Suprapubic skin (tissue), 4 donors: ENCODE data around the gene ATOH8. TPM values are rescaled to one million over a fixed set of nuclear protein-coding genes. Genes with fewer than 3 reads are reported as not detected.
"Not testable (repeated sequence)": the region's sequence is repeated elsewhere in the genome, so short reads cannot be mapped to it uniquely, and the experiment has no call there.

ENCODE experiments used
- DNase-seq, 2 donors: peaks; one replicate each; pipeline ENCODE4 v3.0.0-alpha.2; 2019; ENCODE audit warnings: low spot score in 2 of 2
- H3K27ac ChIP-seq: fragments of 200-600 bp; sonication (generic); one replicate; pipeline ENCODE4 v1.5.1; 2019
- H3K27me3 ChIP-seq: fragments of 200-600 bp; sonication (generic); one replicate; pipeline ENCODE4 v1.5.1; 2019
- H3K36me3 ChIP-seq: fragments of 200-600 bp; sonication (generic); one replicate; pipeline ENCODE4 v1.5.1; 2019
- H3K4me1 ChIP-seq: fragments of 200-600 bp; sonication (generic); one replicate; pipeline ENCODE4 v1.5.1; 2019
- H3K4me3 ChIP-seq: fragments of 200-600 bp; sonication (generic); one replicate; pipeline ENCODE4 v1.5.1; 2019; ENCODE audit warnings: mild to moderate bottlenecking
- H3K9me3 ChIP-seq: fragments of 200-600 bp; sonication (generic); one replicate; pipeline ENCODE4 v1.5.1; 2019
- CTCF ChIP-seq, 2 donors: fragments of 200-600 bp in 1 of 2; fragments of 450-650 bp in 1 of 2; sonication (generic) in 1 of 2; IDR thresholded peaks; one replicate each; pipeline ENCODE4 v1.5.1; 2016 to 2019; ENCODE audit warnings: antibody characterized with exemption in 2 of 2, mild to moderate bottlenecking in 1 of 2, moderate library complexity in 1 of 2
- EP300 ChIP-seq: sonication (generic); formaldehyde crosslinking; IDR thresholded peaks from one replicate; pipeline ENCODE4 v1.6.1; 2017; ENCODE audit warnings: antibody characterized with exemption
- POLR2A ChIP-seq, 2 donors: fragments of 450-650 bp; IDR thresholded peaks; one replicate each; pipeline ENCODE4 v1.6.1; 2017; ENCODE audit warnings: antibody characterized with exemption in 2 of 2, mild to moderate bottlenecking in 2 of 2, moderate library complexity in 2 of 2
- POLR2AphosphoS5 ChIP-seq, 3 donors: sonication (generic); formaldehyde crosslinking; IDR thresholded peaks; one replicate each; pipeline ENCODE4 v1.6.1; 2017; ENCODE audit warnings: antibody characterized with exemption in 3 of 3
- WGBS: methylation state at CpG from one replicate; pipeline ENCODE4 v1.1.5; 2018; 5-methylcytosine and 5-hydroxymethylcytosine counted together
- total RNA-seq, 4 donors: library from RNA; depleted of rRNA; stranded (reverse); fragments of >200 nt; gene quantifications; one replicate each; pipeline ENCODE4 v1.1.0, GENCODE V29; 2016

The ATOH8 gene
- total RNA-seq, 4 donors from 2014 or later, result 9.7 to 30.3 (median 27.3) TPM

GRCh38 chr2:85711578-85712060, 42.2 kb upstream of the ATOH8 start:
- Histone ChIP-seq H3K4me3 (peak overlapping the region; percentile 4), H3K4me1 (peaks cover 68% of the 10 kb centered on the region), H3K27me3 (no peaks in the 10 kb centered on the region), H3K27ac (peak overlapping the region; percentile 89), H3K9me3 (no peaks in the 10 kb centered on the region), H3K36me3 (no peaks in the 10 kb centered on the region)
- 79% methylated on average over 6 of the region's 8 CpGs for WGBS
- TF ChIP-seq CTCF (IDR thresholded peaks at IDR 0.05) (no peak), POLR2A (IDR thresholded peaks at IDR 0.05) (no peak), POLR2AphosphoS5 (IDR thresholded peaks at IDR 0.05) (no peak), EP300 (no peak)
- no peak for DNase-seq

GRCh38 chr2:85712336-85712735, 41.5 kb upstream of the ATOH8 start:
- Histone ChIP-seq H3K9me3 (no peaks in the 10 kb centered on the region), H3K4me3 (no peak overlapping the region)
- WGBS, result 80% methylated on average over 15 of the region's 15 CpGs

GRCh38 chr2:85712849-85713612, 40.8 kb upstream of the ATOH8 start:
- WGBS, result 64% methylated on average over 8 of the region's 9 CpGs
- H3K27ac ChIP-seq, result peak overlapping the region; percentile 89
- no peaks in the 10 kb centered on the region for H3K9me3 ChIP-seq
- H3K36me3 ChIP-seq, result no peaks in the 10 kb centered on the region
- no peaks in the 10 kb centered on the region for H3K27me3 ChIP-seq
- no peak overlapping the region for H3K4me3 ChIP-seq
- peaks cover 57% of the 10 kb centered on the region for H3K4me1 ChIP-seq
- TF ChIP-seq POLR2AphosphoS5 (IDR thresholded peaks at IDR 0.05) (no peak), CTCF (IDR thresholded peaks at IDR 0.05) (no peak), EP300 (no peak), POLR2A (IDR thresholded peaks at IDR 0.05) (no peak)
- no peak for DNase-seq

More at GRCh38 chr2:85712336-85712735, 41.5 kb upstream of the ATOH8 start:
- no peak for DNase-seq
- Histone ChIP-seq H3K4me1 (peaks cover 61% of the 10 kb centered on the region), H3K36me3 (no peaks in the 10 kb centered on the region), H3K27me3 (no peaks in the 10 kb centered on the region), H3K27ac (peak overlapping the region; percentile 89)
- TF ChIP-seq POLR2AphosphoS5 (IDR thresholded peaks at IDR 0.05), result no peak
- TF ChIP-seq CTCF (IDR thresholded peaks at IDR 0.05), result no peak
- no peak for TF ChIP-seq EP300
- no peak for TF ChIP-seq POLR2A (IDR thresholded peaks at IDR 0.05)

- 94% methylated on average over 5 of the region's 5 CpGs for WGBS
- Histone ChIP-seq H3K36me3 (no peaks in the 10 kb centered on the region), H3K27ac (peak overlapping the region; percentile 23), H3K4me1 (peaks cover 53% of the 10 kb centered on the region), H3K27me3 (no peaks in the 10 kb centered on the region), H3K9me3 (no peaks in the 10 kb centered on the region), H3K4me3 (no peak overlapping the region)
- DNase-seq, result no peak
- TF ChIP-seq POLR2A (IDR thresholded peaks at IDR 0.05) (no peak), POLR2AphosphoS5 (IDR thresholded peaks at IDR 0.05) (no peak), EP300 (no peak), CTCF (IDR thresholded peaks at IDR 0.05) (no peak)
Measured at GRCh38 chr2:85713836-85714235, 40.0 kb upstream of the ATOH8 start.

GRCh38 chr2:85714421-85714820, 39.4 kb upstream of the ATOH8 start:
- H3K4me1 ChIP-seq, result peaks cover 47% of the 10 kb centered on the region
- DNase-seq, result not testable (repeated sequence)
- WGBS, result 87% methylated on average over 7 of the region's 7 CpGs

More at GRCh38 chr2:85714421-85714820, 39.4 kb upstream of the ATOH8 start:
- H3K27me3 ChIP-seq, H3K27ac ChIP-seq, H3K36me3 ChIP-seq, H3K9me3 ChIP-seq, H3K4me3 ChIP-seq: not testable (repeated sequence)
